ENCODE measurements around the gene ADAMTS5. TPM values are rescaled to one million over a fixed set of nuclear protein-coding genes. Genes with fewer than 3 reads are reported as not detected.

Gene ADAMTS5
- total RNA-seq, 4 donors from 2014 or later, result 13.5 to 29.3 (median 21.3) TPM

GRCh38 chr21:26965040-26965906 lies 1.6 kb downstream of the ADAMTS5 start:
- H3K27me3 ChIP-seq, result no peaks in the 10 kb centered on the region
- H3K4me3 ChIP-seq (replicated peaks in 1 of 3), result peak overlapping the region; percentile 43 to 65 (median 56)
- no peaks in the 10 kb centered on the region for H3K9me3 ChIP-seq
- WGBS, 2 donors, result 7 to 12% methylated on average over 15 to 34 of the region's 58 CpGs
- peak; percentile 83 for DNase-seq
- no peaks in the 10 kb centered on the region for H3K36me3 ChIP-seq
- H3K4me1 ChIP-seq, result peaks cover 15 to 20% of the 10 kb centered on the region in 2 donors
- peak overlapping the region; percentile 81 to 89 (median 84) for H3K27ac ChIP-seq
- TF ChIP-seq CTCF (IDR thresholded peaks at IDR 0.05) (peak; percentile 12 to 67 (median 52)), POLR2A (IDR thresholded peaks at IDR 0.05) (peak in 1 of 2 donors; percentile 45)
- intact Hi-C loops (cut with DNase I), result loop anchor here (10.0 kb wide), 2 partner anchors 80 to 110 kb away; no protein-coding TSS in a partner anchor

- Histone ChIP-seq H3K4me1 (peaks cover 15 to 20% of the 10 kb centered on the region in 2 donors), H3K27ac (peak overlapping the region; percentile 81 to 89 (median 84)), H3K36me3 (no peaks in the 10 kb centered on the region), H3K4me3 (replicated peaks in 1 of 3) (peak overlapping the region in 2 of 3 donors; percentile 56 to 65), H3K27me3 (no peaks in the 10 kb centered on the region), H3K9me3 (no peaks in the 10 kb centered on the region)
- intact Hi-C loops (cut with DNase I), result loop anchor here (10.0 kb wide), 2 partner anchors 79 to 109 kb away; no protein-coding TSS in a partner anchor
- TF ChIP-seq CTCF (IDR thresholded peaks at IDR 0.05) (no peak), POLR2A (IDR thresholded peaks at IDR 0.05) (peak in 1 of 2 donors; percentile 74)
- peak; percentile 83 to 84 for DNase-seq
- 14 to 27% methylated on average over 14 of the region's 14 CpGs for WGBS, 2 donors
Measured at GRCh38 chr21:26964170-26964778, 2.6 kb downstream of the ADAMTS5 start.

GRCh38 chr21:26962621-26963181 lies 4.2 kb downstream of the ADAMTS5 start:
- Histone ChIP-seq H3K36me3 (no peaks in the 10 kb centered on the region), H3K4me1 (peaks cover 17 to 20% of the 10 kb centered on the region in 2 donors), H3K4me3 (replicated peaks in 1 of 3) (no peak overlapping the region), H3K27ac (peak overlapping the region in 2 of 3 donors; percentile 14 to 89), H3K27me3 (no peaks in the 10 kb centered on the region), H3K9me3 (no peaks in the 10 kb centered on the region)
- no peak for DNase-seq
- intact Hi-C loops (cut with DNase I), result loop anchor here (10.0 kb wide), 2 partner anchors 78 to 108 kb away; no protein-coding TSS in a partner anchor
- no peak for TF ChIP-seq POLR2A (IDR thresholded peaks at IDR 0.05)
- TF ChIP-seq CTCF (IDR thresholded peaks at IDR 0.05), result no peak
- WGBS, 2 donors, result 52 to 59% methylated on average over 3 of the region's 3 CpGs

GRCh38 chr21:26961698-26962097 lies 5.2 kb downstream of the ADAMTS5 start:
- peak; percentile 47 to 56 for DNase-seq
- WGBS, 2 donors, result 40 to 43% methylated on average over 4 of the region's 4 CpGs
- Histone ChIP-seq H3K4me1 (peaks cover 16 to 20% of the 10 kb centered on the region in 2 donors), H3K27ac (peak overlapping the region in 1 of 3 donors; percentile 10), H3K9me3 (no peaks in the 10 kb centered on the region), H3K4me3 (replicated peaks in 1 of 3) (no peak overlapping the region), H3K27me3 (no peaks in the 10 kb centered on the region), H3K36me3 (no peaks in the 10 kb centered on the region)
- intact Hi-C loops (cut with DNase I), result loop anchor here (10.0 kb wide), 2 partner anchors 77 to 107 kb away; no protein-coding TSS in a partner anchor
- TF ChIP-seq POLR2A (IDR thresholded peaks at IDR 0.05), result no peak
- TF ChIP-seq CTCF (IDR thresholded peaks at IDR 0.05), result peak in 4 of 6 experiments; percentile 8 to 49 (median 40)

Measured in thyroid gland (tissue), 4 donors.